ENCODE results near the gene FAF1. TPM values are rescaled to one million over a fixed set of nuclear protein-coding genes. Genes with fewer than 3 reads are reported as not detected.

The FAF1 gene
- total RNA-seq, 1 experiment from 2014 or later: 73.2 TPM

- Histone ChIP-seq H3K9me2 (ENCODE audit: insufficient read depth) (no peaks in the 10 kb centered on the region), H3K4me2 (ENCODE audit: low read length) (no peak overlapping the region), H3K4me3 (replicated peaks in 1 of 2; ENCODE audit: low read depth in 1 of 2, low read length in 2 of 2) (no peak overlapping the region), H4K20me1 (ENCODE audit: insufficient read depth) (no peaks in the 10 kb centered on the region), H3K9ac (ENCODE audit: low read length) (no peak overlapping the region), H3K9me3 (ENCODE audit: control insufficient read depth in 1 of 2, insufficient read depth in 1 of 2, low read depth in 1 of 2, low read length in 2 of 2) (no peaks in the 10 kb centered on the region), H3K36me3 (ENCODE audit: control insufficient read depth in 1 of 2, insufficient read depth in 2 of 2, low read length in 2 of 2) (no peaks in the 10 kb centered on the region; a peak in 1 of 4 replicates), H3K4me1 (ENCODE audit: control insufficient read depth in 1 of 2, insufficient read depth in 2 of 2, low read length in 2 of 2) (no peaks in the 10 kb centered on the region), H3K27ac (ENCODE audit: low read depth, low read length) (no peak overlapping the region), H3K27me3 (ENCODE audit: insufficient read depth, low read length) (no peaks in the 10 kb centered on the region), H3K79me2 (ENCODE audit: insufficient read depth, low read length) (no peaks in the 10 kb centered on the region), H2AFZ (ENCODE audit: low read depth, low read length, poor library complexity, severe bottlenecking) (no peak overlapping the region)
- intact Hi-C loops (cut with micrococcal nuclease): no loop called here
- ChIA-PET POLR2A (no interaction called here), RAD21 (ENCODE audit: low non-redundant PET in 1 of 2, low total read pairs in 2 of 2, uncharacterized antibody in 2 of 2, unreplicated experiment in 2 of 2) (no interaction called here), CTCF (no interaction called here)
- no peak for DNase-seq (ENCODE audit: low read depth, low spot score)
- BruUV-seq (replicated peaks): no TSS peak
- no peak for ATAC-seq
- no peak for TF ChIP-seq YY1 (IDR thresholded peaks at IDR 0.05; ENCODE audit: extremely low read depth, insufficient replicate concordance, low read depth, low read length)
- TF ChIP-seq REST (IDR thresholded peaks at IDR 0.05; ENCODE audit: low read depth): no peak
- TF ChIP-seq ATF3 (IDR thresholded peaks at IDR 0.05): no peak
- no peak for TF ChIP-seq CBX3 (IDR thresholded peaks at IDR 0.05; ENCODE audit: low read depth)
- no peak for TF ChIP-seq SIN3A (IDR thresholded peaks at IDR 0.05; ENCODE audit: low read depth)
- TF ChIP-seq CTCF (IDR thresholded peaks at IDR 0.05 in 2 of 3, conservative IDR thresholded peaks at IDR 0.05 in 1 of 3; ENCODE audit: borderline replicate concordance in 1 of 3, insufficient read depth in 1 of 3, low read depth in 2 of 3, low read length in 2 of 3): no peak
- no peak for TF ChIP-seq TCF7L2 (IDR thresholded peaks at IDR 0.05; ENCODE audit: borderline replicate concordance, extremely low read depth, insufficient read depth, insufficient read length)
- TF ChIP-seq SRF (IDR thresholded peaks at IDR 0.05; ENCODE audit: low read depth): no peak
- no peak for TF ChIP-seq FOSL1 (IDR thresholded peaks at IDR 0.05; ENCODE audit: low read depth)
- TF ChIP-seq MAX (IDR thresholded peaks at IDR 0.05): no peak
Measured at GRCh38 chr1:50531027-50531426, 429.0 kb downstream of the FAF1 start.
